IPS DF 4.7 (cell line): Measurements from ENCODE around the gene ELL3.
A peak's percentile ranks its signal among the peaks of the same experiment; 100 is the strongest.
"Not testable (repeated sequence)": the region's sequence is repeated elsewhere in the genome, so short reads cannot be mapped to it uniquely, and the experiment has no call there.

Experiments used
- DNase-seq: peaks from one replicate; pipeline ENCODE4 v3.0.0-alpha.2; 2013; ENCODE audit warnings: low spot score; ENCODE audit errors: extremely low read depth

Gene ELL3

DNA sequence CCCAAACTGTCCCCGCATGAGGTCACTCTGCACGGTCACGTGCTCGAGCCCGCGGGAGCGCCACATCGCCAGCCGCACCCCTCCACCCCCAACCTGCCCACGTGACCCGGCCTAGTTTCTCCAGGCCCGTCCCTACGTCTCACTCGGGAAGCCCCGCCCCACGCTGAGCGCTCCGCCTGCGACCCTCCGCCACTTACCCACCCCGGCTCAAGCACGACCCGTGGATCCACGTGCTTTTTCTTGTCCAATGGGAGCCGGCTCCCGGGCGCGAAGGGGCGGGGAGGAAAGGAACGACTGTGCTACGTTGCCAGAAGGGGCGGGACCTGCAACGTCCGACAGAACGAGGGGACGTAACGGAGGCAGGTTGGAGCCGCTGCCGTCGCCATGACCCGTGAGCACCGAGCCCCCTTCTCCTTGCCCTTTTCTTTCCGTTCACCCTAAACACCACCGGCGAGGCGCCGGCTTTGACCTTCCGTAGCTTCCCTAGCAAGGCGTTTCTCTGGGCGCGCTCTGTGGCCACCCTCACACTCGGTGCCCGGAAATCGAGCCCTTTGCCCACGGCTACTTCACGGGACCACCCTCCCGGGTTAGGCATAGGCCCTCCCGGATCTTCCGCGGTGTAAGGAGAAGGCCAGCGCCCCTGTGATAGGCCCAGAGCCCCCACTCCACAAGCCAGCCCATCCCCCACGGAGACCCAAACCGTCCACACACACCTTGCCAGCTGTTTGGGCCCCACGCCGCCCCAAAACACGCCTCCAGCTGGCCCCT lies 15.4 kb upstream of the ELL3 start, which contains the start of gene SERF2:
Gene SERF2, plus strand, starts transcription at position 328 of the 768 bp plus-strand sequence. Its CDS starts 57 bp downstream, at position 385.
- peak; percentile 90 for DNase-seq

DNA sequence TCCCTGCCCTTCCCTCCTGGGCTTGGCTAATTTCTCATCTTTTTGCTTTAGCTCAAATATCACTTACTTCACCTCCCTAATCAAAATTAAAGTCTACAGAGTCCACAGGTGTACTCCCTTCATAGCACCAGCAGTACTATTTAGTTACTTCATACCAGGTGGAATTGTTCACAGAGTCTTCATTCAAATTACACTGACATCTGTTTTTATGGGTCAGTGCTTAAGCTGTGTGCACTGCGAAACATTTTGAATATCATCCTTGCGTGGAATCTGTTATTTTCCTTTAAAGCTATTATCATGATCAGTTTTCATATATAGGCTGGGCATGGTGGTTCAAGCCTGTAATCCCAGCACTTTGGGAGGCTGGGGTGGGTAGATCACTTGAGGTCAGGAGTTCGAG lies 12.6 kb upstream of the ELL3 start:
- no peak for DNase-seq

DNA sequence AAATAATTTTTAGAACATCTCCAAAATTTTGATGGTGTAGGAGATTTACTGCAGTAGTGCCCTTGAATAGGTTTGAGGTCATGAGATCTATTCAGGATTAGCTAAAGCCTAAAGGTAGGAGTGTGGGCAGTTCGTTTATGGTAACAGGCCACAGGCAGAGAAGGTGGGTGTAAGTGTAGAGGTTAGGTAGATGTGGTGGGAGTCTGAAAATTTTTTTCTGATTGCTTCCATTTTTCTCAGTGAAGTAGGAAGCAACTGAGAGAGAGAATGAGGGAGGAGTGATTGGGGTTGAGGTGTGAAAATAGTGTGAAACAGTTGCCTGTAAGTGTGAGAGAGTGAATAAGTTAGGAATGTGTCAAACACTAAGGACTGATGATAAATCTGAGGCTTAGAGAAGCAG lies 2.2 kb upstream of the ELL3 start:
- no peak for DNase-seq

DNA sequence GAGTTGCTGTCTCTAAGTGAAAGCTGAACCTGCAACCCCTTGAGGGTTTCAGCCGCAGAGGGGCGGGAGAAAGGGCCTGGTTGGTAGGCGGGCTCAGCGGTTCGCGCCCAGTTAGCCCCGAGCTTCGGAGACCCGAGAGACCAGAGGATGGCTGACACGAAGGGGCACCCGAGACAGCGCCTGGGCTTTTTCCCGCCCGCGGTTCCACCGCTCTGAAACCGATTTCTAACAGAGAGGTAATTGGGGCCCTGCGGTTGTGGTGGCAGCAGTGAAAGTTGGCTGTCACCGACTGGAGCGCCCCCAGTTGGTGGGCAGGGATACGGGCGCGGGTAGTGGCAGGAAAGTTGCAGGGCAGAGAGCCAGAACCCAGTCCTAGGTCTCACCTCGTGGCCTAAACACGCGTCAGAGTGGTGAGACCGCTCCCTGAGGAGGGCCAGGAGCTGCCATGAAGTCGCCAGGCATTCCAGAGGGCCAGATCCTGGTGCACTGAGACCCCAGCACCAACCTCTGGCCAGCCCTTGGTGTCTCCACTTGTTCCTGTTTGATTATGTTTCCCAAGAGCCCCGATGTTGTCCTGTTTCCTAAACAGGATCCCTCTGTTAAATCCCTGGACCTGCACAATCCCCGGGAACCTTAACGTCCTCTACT lies 625 bp upstream of the ELL3 start:
- no peak for DNase-seq

DNA sequence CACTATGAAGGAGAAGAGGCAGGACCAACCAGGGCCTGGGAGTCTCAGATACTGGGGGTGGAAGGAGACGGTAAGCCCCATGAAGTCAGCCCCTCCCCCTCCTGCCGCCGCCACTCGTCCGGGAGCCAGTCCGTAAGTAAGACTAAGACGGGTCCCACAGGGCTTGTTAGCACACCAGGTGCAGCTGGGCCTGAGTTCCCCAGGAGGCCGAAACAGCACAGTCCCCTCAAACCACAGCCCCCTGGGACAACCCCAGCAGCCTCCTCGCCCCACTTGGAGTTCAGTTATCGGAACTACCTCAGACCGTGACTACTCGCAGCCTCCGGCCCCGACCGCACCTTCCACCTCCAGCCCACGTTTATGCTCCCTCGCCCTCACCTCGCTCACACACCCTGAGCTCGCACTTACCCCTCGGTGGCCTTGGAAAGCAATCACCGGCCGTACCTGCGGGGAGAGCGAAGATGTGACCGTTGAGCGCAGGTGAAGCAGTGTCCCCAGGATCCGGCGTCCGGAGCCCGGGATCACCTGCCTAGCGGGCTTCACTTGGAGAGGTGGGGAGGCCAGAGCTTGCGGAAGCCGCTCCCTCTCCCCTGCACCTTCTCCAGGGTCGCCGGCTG lies 557 bp downstream of the ELL3 start:
- DNase-seq: no peak

DNA sequence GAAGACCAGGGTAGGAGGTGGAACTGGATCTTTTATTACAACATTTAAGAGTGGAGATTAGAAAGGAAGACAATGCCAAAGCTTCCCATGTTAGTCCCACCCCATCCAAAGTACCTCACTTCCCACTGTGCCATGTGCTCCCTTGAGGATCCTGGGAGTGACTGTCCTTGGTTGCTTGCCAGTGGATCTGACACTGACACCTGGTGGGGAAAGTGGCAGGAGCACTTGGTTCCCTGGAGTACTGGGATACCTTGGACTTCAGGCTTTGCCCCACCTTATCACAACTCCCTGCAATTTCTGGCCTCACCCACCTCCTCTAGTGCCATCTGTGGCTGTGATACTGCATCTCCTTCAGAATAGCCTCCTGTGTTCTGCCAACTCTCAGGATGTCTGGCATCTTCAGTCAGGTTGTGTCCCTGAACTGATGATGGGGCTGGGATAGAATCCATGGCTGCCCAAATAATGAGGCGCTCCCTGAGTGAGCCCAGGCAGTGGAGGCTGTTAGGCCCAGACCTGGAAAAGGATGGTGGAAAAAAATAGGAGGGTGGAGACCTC lies 1.3 kb downstream of the ELL3 start:
- DNase-seq: no peak

DNA sequence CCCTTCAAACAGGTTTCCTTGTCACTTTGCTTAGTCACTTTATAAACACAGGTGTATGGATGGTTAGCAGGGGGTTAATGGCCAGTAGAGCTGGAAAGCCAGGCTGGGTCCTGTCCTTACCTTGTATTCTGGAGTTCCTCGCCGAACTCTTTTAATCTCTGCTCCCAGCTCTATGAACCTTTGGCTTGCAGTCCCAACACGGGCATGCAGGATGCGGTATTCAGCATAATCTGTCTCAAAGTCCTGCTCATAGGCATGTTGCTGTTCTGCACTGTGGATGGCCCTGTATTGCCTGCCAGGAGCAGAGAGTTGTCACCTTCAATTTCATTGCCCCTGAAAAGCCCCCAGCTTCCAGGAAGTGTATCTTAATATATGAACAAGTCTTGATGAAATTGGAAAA lies 2.7 kb downstream of the ELL3 start:
- no peak for DNase-seq

DNA sequence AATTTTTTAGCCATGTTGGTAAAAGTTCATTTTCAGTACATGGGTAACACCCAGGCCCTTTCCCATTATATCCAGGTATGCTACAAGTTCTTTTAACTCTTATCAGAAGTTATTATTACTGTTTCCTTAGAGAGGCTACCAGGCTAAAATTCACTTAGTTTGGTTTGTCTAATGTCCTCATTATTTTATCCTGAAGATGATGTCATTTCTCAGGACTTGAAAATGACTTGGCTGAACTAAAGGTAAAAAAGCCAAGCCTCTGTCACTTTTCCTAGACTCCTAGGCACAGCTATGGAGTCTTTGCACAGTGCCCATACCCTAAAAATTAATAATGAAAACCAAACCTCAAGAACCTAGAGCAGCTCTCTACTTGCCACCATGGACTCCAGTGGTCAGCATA lies 4.1 kb downstream of the ELL3 start:
- no peak for DNase-seq

DNA sequence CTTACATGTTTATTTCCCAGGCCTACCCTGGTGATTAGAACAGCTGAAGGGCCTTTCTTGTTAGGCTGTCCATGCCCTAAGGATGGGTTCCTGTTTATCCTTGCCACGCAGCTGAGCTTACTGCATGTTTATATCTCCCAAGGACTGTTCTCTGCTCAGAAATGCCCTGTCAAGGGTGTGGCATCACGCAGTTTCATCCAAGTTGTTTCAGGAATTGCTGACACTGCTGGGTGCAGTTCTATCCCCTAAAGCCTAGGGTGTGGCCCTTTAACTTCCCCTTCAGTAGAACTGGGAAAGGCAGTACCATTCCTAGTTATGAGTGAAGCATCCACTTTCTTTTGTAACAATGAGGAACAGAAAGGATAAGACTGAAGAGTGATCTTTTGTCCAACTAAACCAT lies 5.0 kb downstream of the ELL3 start:
- no peak for DNase-seq

DNA sequence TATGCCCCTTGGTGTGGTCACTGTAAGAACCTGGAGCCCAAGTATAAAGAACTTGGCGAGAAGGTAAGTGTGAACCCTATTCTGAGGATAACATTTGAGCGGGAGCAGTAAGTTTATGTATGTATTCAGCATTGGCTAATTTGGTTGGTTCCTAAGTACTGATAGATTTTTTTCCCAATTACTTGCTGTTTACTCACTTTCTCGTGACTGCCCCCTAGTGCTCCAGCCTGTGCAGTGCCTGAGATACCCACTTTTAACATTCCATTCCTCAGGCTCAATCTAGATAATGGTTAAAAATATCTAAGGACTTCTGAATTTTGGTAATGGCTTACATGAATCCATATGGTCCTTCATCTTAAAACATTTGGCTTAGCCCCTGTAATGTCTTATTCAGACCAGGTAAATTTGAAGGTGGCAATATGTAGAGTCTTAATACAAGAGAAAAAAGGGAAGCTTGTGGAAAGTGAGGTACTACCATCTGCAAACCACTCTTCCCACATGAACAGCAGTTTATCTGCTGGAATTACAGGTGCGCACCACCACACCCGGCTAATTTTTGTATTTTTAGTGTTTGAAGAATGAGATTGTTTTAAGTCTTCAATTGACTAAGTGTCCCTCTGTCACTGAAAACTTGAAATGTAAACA lies 7.1 kb downstream of the ELL3 start:
- no peak for DNase-seq

DNA sequence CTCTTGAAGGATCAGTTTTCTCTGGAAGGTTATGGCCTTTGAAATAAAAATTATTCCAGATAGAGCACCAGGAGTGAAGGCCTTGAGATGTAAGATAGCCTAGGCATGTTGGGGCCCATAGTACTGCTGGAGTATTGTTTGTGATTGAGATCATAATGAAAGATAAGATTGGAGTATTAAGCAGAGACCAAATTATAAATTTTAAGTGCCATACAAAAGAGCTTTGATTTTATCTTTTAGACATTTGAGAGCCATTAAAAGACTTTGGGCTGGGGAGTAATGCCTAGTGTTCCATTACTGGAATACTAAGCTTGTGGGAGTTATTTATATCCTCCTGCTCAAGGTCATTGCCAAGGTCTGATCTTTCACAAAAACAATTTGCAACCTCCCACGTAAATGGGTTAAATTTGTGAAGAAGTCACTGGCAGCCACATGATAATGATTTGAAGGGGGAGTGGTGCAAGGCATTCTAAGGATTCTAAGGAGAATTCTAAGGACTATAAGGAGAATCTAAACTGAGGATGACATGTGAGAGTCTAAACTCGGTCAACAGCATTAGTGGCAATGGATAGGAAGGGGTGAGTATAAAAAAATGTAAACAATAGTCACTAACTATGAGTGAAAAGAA lies 12.8 kb downstream of the ELL3 start:
- DNase-seq: no peak

DNA sequence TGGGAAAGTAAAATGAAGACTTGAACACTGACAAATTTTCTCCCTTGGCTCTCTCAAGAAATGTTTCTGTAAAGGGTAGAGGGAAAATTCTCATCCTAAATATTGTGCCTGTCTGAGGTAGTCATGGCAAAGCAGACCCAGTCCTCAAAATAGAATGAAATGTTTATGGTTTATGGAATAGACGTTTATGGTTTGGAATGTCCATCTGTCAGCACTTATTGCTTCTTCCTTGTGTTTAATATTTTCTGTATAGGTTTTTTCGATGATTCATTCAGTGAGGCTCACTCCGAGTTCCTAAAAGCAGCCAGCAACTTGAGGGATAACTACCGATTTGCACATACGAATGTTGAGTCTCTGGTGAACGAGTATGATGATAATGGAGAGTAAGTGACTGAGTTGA lies 13.9 kb downstream of the ELL3 start:
- DNase-seq: no peak

DNA sequence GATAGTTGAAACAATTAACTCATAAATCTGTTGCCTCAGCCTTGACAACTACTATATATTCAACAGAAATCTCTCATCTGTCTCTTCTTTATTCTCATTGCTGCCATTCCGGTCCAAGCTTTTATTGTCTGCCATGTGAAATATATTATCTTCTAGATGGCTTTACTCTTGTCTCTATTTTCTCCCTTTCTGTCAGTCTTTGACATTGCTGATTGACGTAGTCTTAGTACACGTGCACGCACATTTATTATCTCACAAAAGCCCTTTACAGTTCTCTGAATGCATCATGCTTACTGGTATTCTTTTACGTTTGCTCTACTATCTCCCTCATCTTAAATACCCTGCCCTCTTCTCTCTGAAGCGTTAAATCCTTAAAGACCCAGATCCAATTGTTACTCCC lies 24.9 kb downstream of the ELL3 start:
- no peak for DNase-seq

DNA sequence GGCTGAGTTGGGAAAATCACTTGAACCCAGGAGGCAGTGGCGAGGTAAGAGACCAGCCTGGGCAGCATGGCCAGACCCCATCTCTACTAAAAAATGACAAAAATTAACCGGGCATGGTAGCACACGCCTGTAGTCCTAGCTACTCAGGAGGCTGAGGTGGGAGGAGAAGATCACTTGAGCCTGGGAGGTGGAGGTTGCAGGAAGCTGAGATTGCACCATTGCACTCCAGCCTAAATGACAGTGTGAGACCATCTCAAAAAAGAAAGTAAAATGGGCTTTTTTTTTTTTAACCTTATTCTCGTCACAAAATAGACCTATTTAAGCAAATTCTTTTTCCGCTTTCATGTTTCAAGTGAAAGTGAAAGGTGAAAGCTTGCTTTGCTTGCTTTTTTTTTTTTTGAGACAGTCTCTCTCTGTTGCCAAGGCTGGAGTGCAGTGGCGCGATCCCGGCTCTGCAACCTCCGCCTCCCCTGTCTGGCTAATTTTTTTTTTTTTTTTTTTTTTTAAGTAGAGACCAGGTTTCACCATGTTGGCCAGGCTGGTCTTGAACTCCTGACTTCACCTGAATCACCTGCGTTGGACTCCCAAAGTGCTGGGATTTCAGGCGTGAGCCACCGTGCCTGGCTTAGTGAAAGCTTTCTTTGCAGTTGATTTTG lies 26.9 kb downstream of the ELL3 start:
- DNase-seq: no peak

DNA sequence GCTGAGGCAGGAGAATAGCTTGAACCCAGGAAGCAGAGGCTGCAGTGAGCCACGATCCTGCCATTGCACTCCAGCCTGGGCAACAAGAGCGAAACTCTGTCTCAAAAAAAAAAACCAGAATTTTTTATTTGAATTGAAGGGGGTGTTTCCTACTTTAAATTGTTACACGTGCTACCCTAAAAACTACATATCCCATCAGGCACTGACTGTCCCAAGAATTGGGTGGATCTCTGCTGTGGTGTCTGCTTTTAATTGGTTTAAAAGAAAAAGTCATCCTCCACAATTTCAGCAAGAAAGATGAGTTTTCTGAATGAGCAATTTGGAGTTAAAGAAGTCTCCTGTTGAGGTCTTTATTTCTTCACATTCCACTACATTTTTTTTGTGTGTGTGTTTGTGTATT lies 28.4 kb downstream of the ELL3 start:
- no peak for DNase-seq

DNA sequence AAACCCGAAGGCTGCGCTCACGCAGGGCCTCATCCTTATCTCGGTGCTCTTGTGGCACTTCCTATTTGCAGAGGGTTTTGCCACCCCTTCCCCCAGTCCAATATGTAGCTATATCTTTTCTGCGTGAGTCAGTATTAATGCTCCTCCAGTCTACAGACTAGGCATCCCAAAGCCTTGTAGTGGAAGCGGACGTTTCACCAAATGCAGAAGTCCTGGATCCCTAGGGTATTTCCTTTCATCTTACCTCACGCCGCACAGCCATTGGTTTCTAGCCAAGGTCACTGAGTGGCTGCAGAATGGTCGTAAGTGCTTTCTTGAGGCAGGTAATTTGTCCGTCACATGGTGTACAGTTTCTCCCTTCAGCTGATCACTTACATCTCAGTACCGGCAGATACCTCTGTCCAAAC lies 29.9 kb downstream of the ELL3 start:
- DNase-seq: not testable (repeated sequence)

DNA sequence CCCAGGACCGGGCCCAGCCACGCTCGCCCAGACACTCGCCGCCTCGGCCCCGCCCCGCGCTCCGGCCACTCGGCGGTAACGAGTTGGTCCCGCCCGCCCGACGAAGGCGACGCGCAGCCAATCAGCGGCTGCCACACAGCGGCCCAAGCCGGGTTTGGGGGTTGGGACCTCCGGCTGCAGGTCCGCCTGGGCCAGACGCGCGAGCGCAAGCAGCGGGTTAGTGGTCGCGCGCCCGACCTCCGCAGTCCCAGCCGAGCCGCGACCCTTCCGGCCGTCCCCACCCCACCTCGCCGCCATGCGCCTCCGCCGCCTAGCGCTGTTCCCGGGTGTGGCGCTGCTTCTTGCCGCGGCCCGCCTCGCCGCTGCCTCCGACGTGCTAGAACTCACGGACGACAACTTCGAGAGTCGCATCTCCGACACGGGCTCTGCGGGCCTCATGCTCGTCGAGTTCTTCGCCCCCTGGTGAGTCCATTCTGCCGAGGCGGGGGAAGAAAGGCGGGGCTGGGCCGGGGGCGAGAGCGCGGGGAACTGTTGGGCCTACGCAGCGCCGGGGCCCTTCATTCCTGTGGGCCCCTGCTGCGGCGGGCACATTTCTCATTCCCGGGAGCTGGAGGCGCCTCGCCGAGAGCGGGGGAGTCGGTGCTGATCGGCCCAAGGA lies 30.4 kb downstream of the ELL3 start, which contains the start of gene PDIA3:
Gene PDIA3, plus strand, starts transcription at position 194 of the 658 bp plus-strand sequence. Its CDS starts 102 bp downstream, at position 296.
- peak; percentile 46 for DNase-seq

DNA sequence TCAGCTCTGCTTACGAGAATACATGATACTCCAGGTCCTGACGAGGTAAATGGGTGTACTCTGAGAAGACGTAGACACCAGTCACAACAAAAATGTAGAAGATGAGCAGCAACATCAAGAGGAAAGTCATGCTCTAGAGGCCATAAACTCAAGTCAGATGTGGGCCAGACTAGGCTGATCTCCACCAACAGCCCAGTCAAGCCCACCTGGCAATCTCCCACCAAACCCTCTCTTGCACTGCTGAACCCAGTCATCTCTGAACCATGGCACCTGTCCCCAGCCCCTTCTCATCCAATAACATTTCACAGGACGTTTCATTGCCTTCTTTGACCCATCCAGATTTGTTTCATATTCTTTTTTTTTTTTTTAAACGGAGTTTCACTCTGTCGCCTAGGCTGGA lies 41.4 kb downstream of the ELL3 start:
- no peak for DNase-seq

DNA sequence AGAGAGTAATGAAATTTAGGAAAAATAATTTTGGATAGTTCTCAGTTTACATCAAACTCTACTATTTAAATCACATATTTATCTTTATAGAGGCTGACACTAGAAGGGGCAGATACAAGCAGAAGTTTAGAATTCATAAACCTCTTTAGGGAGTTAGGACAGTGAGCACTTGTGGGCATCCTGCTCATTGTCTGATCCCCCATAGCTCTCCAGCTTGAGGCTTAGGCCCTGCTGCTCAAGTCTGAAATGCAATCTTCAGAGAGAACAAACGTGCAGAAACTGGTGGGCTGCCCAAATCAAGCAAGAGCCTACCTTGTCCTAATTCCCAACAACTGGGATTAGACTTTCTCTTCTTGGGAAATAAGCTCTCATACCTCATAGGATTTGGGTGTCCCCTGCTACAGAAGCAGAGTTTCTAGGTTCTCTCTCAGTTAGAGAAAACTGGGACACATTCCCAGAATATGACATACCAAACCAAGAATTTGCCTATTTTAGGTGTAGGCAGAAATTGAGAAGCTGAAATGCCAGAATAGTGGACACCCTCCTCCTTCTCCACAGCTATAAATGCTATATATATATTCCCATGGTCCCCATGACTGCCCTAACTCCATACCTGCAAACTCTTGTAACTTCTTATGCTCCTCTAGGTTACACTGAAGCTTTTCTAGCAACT lies 48.6 kb downstream of the ELL3 start:
- DNase-seq: not testable (repeated sequence)

DNA sequence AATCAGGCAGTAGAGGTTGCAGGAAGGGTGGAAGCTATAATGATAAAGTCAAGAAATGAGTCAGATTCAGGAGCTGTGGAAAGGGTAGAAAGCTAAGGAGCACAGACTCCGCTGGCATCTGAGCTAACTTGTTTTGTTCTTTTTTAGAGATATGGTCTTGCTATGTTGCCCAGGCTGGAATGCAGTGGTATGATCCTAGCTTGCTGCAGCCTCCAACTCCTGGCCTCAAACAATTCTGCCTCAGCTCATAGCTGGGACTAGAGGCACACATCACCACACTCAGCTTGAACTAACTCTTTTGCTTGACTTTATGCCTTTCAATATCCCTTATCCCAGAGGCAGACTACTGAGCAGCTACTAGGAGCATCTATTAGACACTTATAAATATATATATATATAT lies 50.5 kb downstream of the ELL3 start:
- not testable (repeated sequence) for DNase-seq
